Measurements from ENCODE around the gene EMILIN3.

The EMILIN3 gene

DNA sequence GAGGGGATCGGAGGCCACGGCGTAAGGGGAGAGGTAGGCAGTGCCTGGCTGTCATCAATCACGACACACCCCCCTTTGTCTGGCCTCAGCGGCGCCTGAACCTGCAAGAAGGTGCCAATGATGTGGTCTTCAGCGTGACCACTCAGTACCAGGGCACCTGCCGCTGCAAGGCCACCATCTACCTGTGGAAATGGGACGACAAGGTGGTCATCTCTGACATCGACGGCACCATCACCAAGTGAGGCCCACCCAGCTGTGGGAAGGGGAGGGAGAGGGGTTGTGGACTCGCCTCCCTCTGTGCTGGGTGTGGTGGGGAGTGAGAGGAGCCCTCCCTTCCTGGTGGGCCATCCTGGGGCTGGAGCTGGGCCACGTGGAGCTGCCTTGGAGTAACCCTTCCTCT is 9.7 kb downstream of the EMILIN3 start:
- Histone ChIP-seq H3K27ac (ENCODE audit: low read depth, low read length) (no peak overlapping the region), H3K4ac (ENCODE audit: low read depth, low read length) (no peak overlapping the region), H4K8ac (ENCODE audit: low read depth, low read length) (no peak overlapping the region), H3K27me3 (ENCODE audit: insufficient read depth, low read length, poor library complexity) (no peaks in the 10 kb centered on the region), H3K9ac (ENCODE audit: low read length) (no peak overlapping the region), H4K5ac (ENCODE audit: low read length) (no peak overlapping the region), H3K4me3 (ENCODE audit: low read length) (no peak overlapping the region), H2AK5ac (ENCODE audit: low read length) (no peak overlapping the region), H3K4me2 (ENCODE audit: low read length) (no peak overlapping the region), H3K23ac (ENCODE audit: low read length) (no peak overlapping the region), H3K79me2 (ENCODE audit: control insufficient read depth, insufficient read depth, low read length) (no peaks in the 10 kb centered on the region), H3K18ac (ENCODE audit: low read length) (no peak overlapping the region), H2BK5ac (ENCODE audit: low read length) (no peak overlapping the region), H3K56ac (ENCODE audit: low read length) (no peak overlapping the region), H3K4me1 (ENCODE audit: control insufficient read depth, low read depth, low read length) (no peaks in the 10 kb centered on the region), H3K36me3 (ENCODE audit: control insufficient read depth, insufficient read depth, low read length) (no peaks in the 10 kb centered on the region), H2BK15ac (replicated peaks; ENCODE audit: low read depth) (no peak overlapping the region), H2BK120ac (ENCODE audit: low read depth, low read length) (no peak overlapping the region), H3K79me1 (ENCODE audit: low read length) (no peaks in the 10 kb centered on the region)
- no CpG with 5 or more reads among the region's 13 CpGs for WGBS (ENCODE audit: extremely low coverage, insufficient coverage, low lambda C conversion rate)
- no peak for DNase-seq

GRCh38 chr20:41355598-41356203 is 10.9 kb downstream of the EMILIN3 start:
- no peaks in the 10 kb centered on the region for H3K79me1 ChIP-seq (ENCODE audit: low read length)
- no peak overlapping the region for H3K56ac ChIP-seq (ENCODE audit: low read length)
- H2BK5ac ChIP-seq (ENCODE audit: low read length): no peak overlapping the region
- no peak overlapping the region for H3K4me3 ChIP-seq (ENCODE audit: low read length)
- no peak overlapping the region for H4K5ac ChIP-seq (ENCODE audit: low read length)
- no peak overlapping the region for H3K4ac ChIP-seq (ENCODE audit: low read depth, low read length)
- H3K27me3 ChIP-seq (ENCODE audit: insufficient read depth, low read length, poor library complexity): no peaks in the 10 kb centered on the region
- no peaks in the 10 kb centered on the region for H3K36me3 ChIP-seq (ENCODE audit: control insufficient read depth, insufficient read depth, low read length)
- H3K18ac ChIP-seq (ENCODE audit: low read length): no peak overlapping the region
- no peak overlapping the region for H3K23ac ChIP-seq (ENCODE audit: low read length)
- H3K4me1 ChIP-seq (ENCODE audit: control insufficient read depth, low read depth, low read length): no peaks in the 10 kb centered on the region
- H3K9ac ChIP-seq (ENCODE audit: low read length): no peak overlapping the region
- no peak overlapping the region for H2AK5ac ChIP-seq (ENCODE audit: low read length)
- no peak overlapping the region for H3K4me2 ChIP-seq (ENCODE audit: low read length)
- WGBS (ENCODE audit: extremely low coverage, insufficient coverage, low lambda C conversion rate): no CpG with 5 or more reads among the region's 7 CpGs
- no peak overlapping the region for H4K8ac ChIP-seq (ENCODE audit: low read depth, low read length)
- DNase-seq: no peak
- H2BK120ac ChIP-seq (ENCODE audit: low read depth, low read length): no peak overlapping the region
- no peaks in the 10 kb centered on the region for H3K79me2 ChIP-seq (ENCODE audit: control insufficient read depth, insufficient read depth, low read length)
- H2BK15ac ChIP-seq (replicated peaks; ENCODE audit: low read depth): no peak overlapping the region
- no peak overlapping the region for H3K27ac ChIP-seq (ENCODE audit: low read depth, low read length)

GRCh38 chr20:41355192-41355591 is 11.4 kb downstream of the EMILIN3 start:
- no peak overlapping the region for H2AK5ac ChIP-seq (ENCODE audit: low read length)
- no peak overlapping the region for H3K56ac ChIP-seq (ENCODE audit: low read length)
- no peak overlapping the region for H3K4ac ChIP-seq (ENCODE audit: low read depth, low read length)
- H3K27ac ChIP-seq (ENCODE audit: low read depth, low read length): no peak overlapping the region
- no peak overlapping the region for H2BK15ac ChIP-seq (replicated peaks; ENCODE audit: low read depth)
- no peak for DNase-seq
- no peaks in the 10 kb centered on the region for H3K4me1 ChIP-seq (ENCODE audit: control insufficient read depth, low read depth, low read length)
- H3K79me2 ChIP-seq (ENCODE audit: control insufficient read depth, insufficient read depth, low read length): no peaks in the 10 kb centered on the region
- no peak overlapping the region for H2BK5ac ChIP-seq (ENCODE audit: low read length)
- no peak overlapping the region for H3K18ac ChIP-seq (ENCODE audit: low read length)
- H3K79me1 ChIP-seq (ENCODE audit: low read length): no peaks in the 10 kb centered on the region
- H3K27me3 ChIP-seq (ENCODE audit: insufficient read depth, low read length, poor library complexity): no peaks in the 10 kb centered on the region
- no peak overlapping the region for H4K8ac ChIP-seq (ENCODE audit: low read depth, low read length)
- H3K9ac ChIP-seq (ENCODE audit: low read length): no peak overlapping the region
- no CpG with 5 or more reads among the region's 3 CpGs for WGBS (ENCODE audit: extremely low coverage, insufficient coverage, low lambda C conversion rate)
- H3K4me2 ChIP-seq (ENCODE audit: low read length): no peak overlapping the region
- H3K23ac ChIP-seq (ENCODE audit: low read length): no peak overlapping the region
- H2BK120ac ChIP-seq (ENCODE audit: low read depth, low read length): no peak overlapping the region
- no peak overlapping the region for H3K4me3 ChIP-seq (ENCODE audit: low read length)
- no peaks in the 10 kb centered on the region for H3K36me3 ChIP-seq (ENCODE audit: control insufficient read depth, insufficient read depth, low read length)
- no peak overlapping the region for H4K5ac ChIP-seq (ENCODE audit: low read length)

DNA sequence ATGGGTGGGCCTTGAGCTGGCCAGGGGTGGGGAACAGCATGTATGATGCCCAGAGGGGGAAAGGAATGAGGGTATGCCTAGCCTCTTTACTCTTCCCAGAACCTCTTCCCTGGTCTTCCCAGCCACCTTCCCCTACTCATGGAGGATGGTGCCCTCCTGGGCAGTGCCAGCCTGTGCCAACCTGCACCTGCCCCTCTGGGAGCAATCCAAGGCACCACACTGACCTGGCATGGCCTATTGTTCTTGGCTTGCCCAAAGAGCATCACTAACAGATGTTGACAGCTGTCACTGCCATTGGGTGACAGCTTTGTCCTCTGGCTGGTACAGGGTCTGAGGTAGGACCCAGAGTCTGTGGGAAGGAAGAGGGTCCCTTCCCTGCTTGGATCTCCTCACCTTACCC is 13.1 kb downstream of the EMILIN3 start:
- H4K8ac ChIP-seq (ENCODE audit: low read depth, low read length): no peak overlapping the region
- H3K36me3 ChIP-seq (ENCODE audit: control insufficient read depth, insufficient read depth, low read length): no peaks in the 10 kb centered on the region
- H3K23ac ChIP-seq (ENCODE audit: low read length): no peak overlapping the region
- H3K4me1 ChIP-seq (ENCODE audit: control insufficient read depth, low read depth, low read length): no peaks in the 10 kb centered on the region
- H2BK15ac ChIP-seq (replicated peaks; ENCODE audit: low read depth): no peak overlapping the region
- H3K18ac ChIP-seq (ENCODE audit: low read length): no peak overlapping the region
- H2BK120ac ChIP-seq (ENCODE audit: low read depth, low read length): no peak overlapping the region
- H3K27me3 ChIP-seq (ENCODE audit: insufficient read depth, low read length, poor library complexity): no peaks in the 10 kb centered on the region
- no peak overlapping the region for H3K4me2 ChIP-seq (ENCODE audit: low read length)
- no peak overlapping the region for H4K5ac ChIP-seq (ENCODE audit: low read length)
- no peak overlapping the region for H3K4ac ChIP-seq (ENCODE audit: low read depth, low read length)
- no peak overlapping the region for H3K27ac ChIP-seq (ENCODE audit: low read depth, low read length)
- H3K79me1 ChIP-seq (ENCODE audit: low read length): no peaks in the 10 kb centered on the region
- H3K79me2 ChIP-seq (ENCODE audit: control insufficient read depth, insufficient read depth, low read length): no peaks in the 10 kb centered on the region
- H2AK5ac ChIP-seq (ENCODE audit: low read length): no peak overlapping the region
- DNase-seq: no peak
- H3K4me3 ChIP-seq (ENCODE audit: low read length): no peak overlapping the region
- no peak overlapping the region for H2BK5ac ChIP-seq (ENCODE audit: low read length)
- no peak overlapping the region for H3K9ac ChIP-seq (ENCODE audit: low read length)
- no peak overlapping the region for H3K56ac ChIP-seq (ENCODE audit: low read length)

DNA sequence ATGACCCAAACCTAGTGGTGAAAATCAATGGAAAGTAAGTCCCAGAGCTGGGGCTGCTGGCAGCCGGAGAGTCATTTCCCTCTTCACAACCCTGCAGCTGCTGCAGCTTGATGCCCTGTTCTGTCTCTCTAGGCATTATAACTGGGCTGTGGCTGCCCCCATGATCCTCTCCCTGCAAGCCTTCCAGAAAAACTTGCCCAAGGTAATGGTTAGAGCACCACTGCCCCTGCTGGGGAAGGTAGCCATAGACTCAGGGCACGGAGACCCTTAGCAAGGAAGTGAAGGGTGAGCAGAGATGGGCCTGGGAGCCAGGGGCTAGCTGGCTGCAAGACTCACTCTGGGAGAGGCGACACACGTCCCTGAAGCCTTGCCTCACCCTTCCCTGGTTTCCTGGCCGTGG is 14.0 kb downstream of the EMILIN3 start:
- Histone ChIP-seq H4K5ac (ENCODE audit: low read length) (no peak overlapping the region), H3K4me3 (ENCODE audit: low read length) (no peak overlapping the region), H3K4me1 (ENCODE audit: control insufficient read depth, low read depth, low read length) (no peaks in the 10 kb centered on the region), H3K36me3 (ENCODE audit: control insufficient read depth, insufficient read depth, low read length) (no peaks in the 10 kb centered on the region), H3K23ac (ENCODE audit: low read length) (no peak overlapping the region), H2BK5ac (ENCODE audit: low read length) (no peak overlapping the region), H3K4me2 (ENCODE audit: low read length) (no peak overlapping the region), H3K56ac (ENCODE audit: low read length) (no peak overlapping the region), H3K27ac (ENCODE audit: low read depth, low read length) (no peak overlapping the region), H2AK5ac (ENCODE audit: low read length) (no peak overlapping the region), H3K27me3 (ENCODE audit: insufficient read depth, low read length, poor library complexity) (no peaks in the 10 kb centered on the region), H2BK15ac (replicated peaks; ENCODE audit: low read depth) (no peak overlapping the region), H4K8ac (ENCODE audit: low read depth, low read length) (no peak overlapping the region), H3K4ac (ENCODE audit: low read depth, low read length) (no peak overlapping the region), H3K9ac (ENCODE audit: low read length) (no peak overlapping the region), H3K79me1 (ENCODE audit: low read length) (no peaks in the 10 kb centered on the region), H2BK120ac (ENCODE audit: low read depth, low read length) (no peak overlapping the region), H3K18ac (ENCODE audit: low read length) (no peak overlapping the region), H3K79me2 (ENCODE audit: control insufficient read depth, insufficient read depth, low read length) (no peaks in the 10 kb centered on the region)
- DNase-seq: peak; percentile 40
- no CpG with 5 or more reads among the region's 5 CpGs for WGBS (ENCODE audit: extremely low coverage, insufficient coverage, low lambda C conversion rate)

DNA sequence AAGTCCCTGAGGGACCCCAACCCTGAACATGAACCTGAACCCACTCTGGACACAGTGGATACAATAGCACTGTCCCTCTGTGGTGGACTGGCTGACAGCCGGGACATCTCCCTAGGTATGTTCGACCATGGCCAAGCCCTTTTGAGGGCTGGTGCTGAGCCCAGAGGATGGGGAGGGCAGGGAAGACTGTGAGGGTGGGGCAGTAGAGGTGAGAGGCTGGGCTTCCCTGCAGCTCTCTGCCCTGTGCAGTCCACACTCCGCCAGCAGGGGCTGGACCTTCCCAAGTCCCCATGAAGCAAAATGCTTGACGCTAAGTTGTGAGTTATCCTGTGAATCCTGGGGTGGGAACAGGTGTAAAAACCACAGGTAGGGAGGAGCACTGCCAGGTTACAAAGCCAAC is 14.5 kb downstream of the EMILIN3 start:
- Histone ChIP-seq H3K4me2 (ENCODE audit: low read length) (no peak overlapping the region), H3K56ac (ENCODE audit: low read length) (no peak overlapping the region), H3K27me3 (ENCODE audit: insufficient read depth, low read length, poor library complexity) (no peaks in the 10 kb centered on the region), H3K23ac (ENCODE audit: low read length) (no peak overlapping the region), H2BK15ac (replicated peaks; ENCODE audit: low read depth) (no peak overlapping the region), H2AK5ac (ENCODE audit: low read length) (no peak overlapping the region), H3K18ac (ENCODE audit: low read length) (no peak overlapping the region), H3K79me2 (ENCODE audit: control insufficient read depth, insufficient read depth, low read length) (no peaks in the 10 kb centered on the region), H3K4me1 (ENCODE audit: control insufficient read depth, low read depth, low read length) (no peaks in the 10 kb centered on the region), H2BK120ac (ENCODE audit: low read depth, low read length) (no peak overlapping the region), H3K79me1 (ENCODE audit: low read length) (no peaks in the 10 kb centered on the region), H2BK5ac (ENCODE audit: low read length) (no peak overlapping the region), H3K4me3 (ENCODE audit: low read length) (no peak overlapping the region), H3K9ac (ENCODE audit: low read length) (no peak overlapping the region), H3K36me3 (ENCODE audit: control insufficient read depth, insufficient read depth, low read length) (no peaks in the 10 kb centered on the region), H3K4ac (ENCODE audit: low read depth, low read length) (no peak overlapping the region), H4K5ac (ENCODE audit: low read length) (no peak overlapping the region), H3K27ac (ENCODE audit: low read depth, low read length) (no peak overlapping the region), H4K8ac (ENCODE audit: low read depth, low read length) (no peak overlapping the region)
- DNase-seq: peak; percentile 40
- WGBS (ENCODE audit: extremely low coverage, insufficient coverage, low lambda C conversion rate): no CpG with 5 or more reads among the region's 4 CpGs
